C4-2B (cell line): ENCODE measurements around the gene THOC7.

Experiments used
- H3K27ac ChIP-seq: fragments of 450-650 bp; 2 replicates; pipeline ENCODE4 v1.5.1; 2017
- CTCF ChIP-seq: fragments of 450-650 bp; conservative IDR thresholded peaks from 2 replicates; pipeline ENCODE4 v1.5.1; 2017; ENCODE audit warnings: mild to moderate bottlenecking
- ZFX ChIP-seq: fragments of 450-650 bp; IDR thresholded peaks from 2 replicates; pipeline ENCODE4 v1.6.1; 2017

The THOC7 gene

DNA sequence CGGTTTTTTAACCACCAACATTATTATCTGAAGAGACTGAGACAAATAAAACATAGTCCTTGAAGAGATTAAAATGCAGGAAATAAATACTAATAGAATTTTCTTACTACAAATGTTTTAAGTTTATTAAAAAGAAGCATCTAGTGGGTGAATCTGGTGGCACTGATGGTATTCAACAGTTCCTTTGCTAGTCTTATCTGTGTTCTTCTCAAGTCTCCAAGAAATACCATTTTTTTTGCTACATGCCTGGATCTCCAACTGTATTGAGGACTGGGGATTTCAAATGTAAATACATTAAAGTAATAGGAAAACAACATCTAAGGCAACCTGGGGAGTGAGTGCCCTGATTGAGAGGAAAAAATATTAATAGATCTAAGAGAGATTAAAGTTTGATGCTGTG lies 21.9 kb downstream of the THOC7 start:
- no peak overlapping the region for H3K27ac ChIP-seq

GRCh38 chr3:63832395-63832794 lies 31.2 kb downstream of the THOC7 start:
- no peak for TF ChIP-seq CTCF
- TF ChIP-seq ZFX = no peak
- no peak overlapping the region for H3K27ac ChIP-seq

More for the DNA sequence above, 21.9 kb downstream of the THOC7 start:
- TF ChIP-seq CTCF = no peak

- TF ChIP-seq CTCF (no peak), ZFX (no peak)
- no peak overlapping the region for H3K27ac ChIP-seq
Measured at GRCh38 chr3:63830526-63830925, 33.1 kb downstream of the THOC7 start.

- H3K27ac ChIP-seq = no peak overlapping the region
- TF ChIP-seq ZFX (no peak), CTCF (no peak)
Measured at GRCh38 chr3:63824309-63824708, 39.3 kb downstream of the THOC7 start.

GRCh38 chr3:63819151-63819398 lies 44.5 kb downstream of the THOC7 start, which contains the start of gene C3orf49:
TSS of gene C3orf49 (plus strand) at chr3:63819299. CDS start at chr3:63819472, 173 bp downstream.
- TF ChIP-seq CTCF (no peak), ZFX (no peak)
- H3K27ac ChIP-seq = no peak within 1 kb of the TSS

GRCh38 chr3:63818282-63819150 lies 45.1 kb downstream of the THOC7 start:
- no peak overlapping the region for H3K27ac ChIP-seq
- peak; percentile 83 for TF ChIP-seq CTCF
- no peak for TF ChIP-seq ZFX

- H3K27ac ChIP-seq = no peak overlapping the region
- no peak for TF ChIP-seq ZFX
- no peak for TF ChIP-seq CTCF
Measured at GRCh38 chr3:63817225-63817624, 46.4 kb downstream of the THOC7 start.
